ENCODE measurements around the gene OPA3. TPM values are rescaled to one million over a fixed set of nuclear protein-coding genes. Genes with fewer than 3 reads are reported as not detected.

Gene OPA3
- total and polyA plus RNA-seq, 2 donors (not counting 1 experiment from before 2014, with no cell fraction given), result 7.3 to 11.2 TPM

GRCh38 chr19:45621389-45621788 is 36.8 kb upstream of the OPA3 start:
- Histone ChIP-seq H3K9ac (ENCODE audit: low read length) (no peak overlapping the region), H3K9me3 (ENCODE audit: control extremely low read depth in 1 of 3, control insufficient read depth in 2 of 3, insufficient read depth in 1 of 3, low read length in 2 of 3) (peaks cover 0 to 4% (median 0%) of the 10 kb centered on the region in 3 donors), H3K27ac (ENCODE audit: low read length in 2 of 2) (no peak overlapping the region), H3K4me1 (ENCODE audit: control insufficient read depth in 2 of 2, insufficient read depth in 2 of 2, low read length in 2 of 2) (no peaks in the 10 kb centered on the region), H3K27me3 (replicated peaks in 1 of 4; ENCODE audit: control extremely low read depth in 1 of 4, control insufficient read depth in 3 of 4, insufficient read depth in 4 of 4, low read length in 3 of 4) (no peaks in the 10 kb centered on the region), H3K4me2 (replicated peaks; ENCODE audit: low read depth, low read length, poor library complexity, severe bottlenecking) (no peak overlapping the region), H3K4me3 (ENCODE audit: control extremely low read depth in 1 of 5, extremely low read depth in 1 of 5, insufficient read depth in 1 of 5, low read depth in 2 of 5, low read length in 4 of 5) (no peak overlapping the region), H3K79me2 (ENCODE audit: control insufficient read depth, insufficient read depth, low read length) (no peaks in the 10 kb centered on the region), H3K36me3 (replicated peaks in 1 of 2; ENCODE audit: control extremely low read depth in 1 of 2, control insufficient read depth in 1 of 2, extremely low read depth in 1 of 2, insufficient read depth in 2 of 2, low read length in 1 of 2) (peaks cover 6 to 38% of the 10 kb centered on the region in 2 experiments), H2AFZ (ENCODE audit: insufficient read depth, low read depth, low read length, poor library complexity, severe bottlenecking) (no peak overlapping the region), H4K20me1 (ENCODE audit: control insufficient read depth, insufficient read depth, low read length, poor library complexity, severe bottlenecking) (no peaks in the 10 kb centered on the region)
- Mint-ChIP-seq H3K27ac (no peak overlapping the region), H3K4me1 (no peaks in the 10 kb centered on the region), H3K27me3 (no peaks in the 10 kb centered on the region), H3K4me3 (no peak overlapping the region), H3K9me3 (ENCODE audit: insufficient read depth) (no peaks in the 10 kb centered on the region)
- WGBS (ENCODE audit: insufficient coverage), result 98% methylated on average over 15 of the region's 17 CpGs
- POLR2A ChIA-PET, result no interaction called here
- ATAC-seq (ENCODE audit: low read depth) (no peak), DNase-seq (no peak)
- TF ChIP-seq, protein P1, sequence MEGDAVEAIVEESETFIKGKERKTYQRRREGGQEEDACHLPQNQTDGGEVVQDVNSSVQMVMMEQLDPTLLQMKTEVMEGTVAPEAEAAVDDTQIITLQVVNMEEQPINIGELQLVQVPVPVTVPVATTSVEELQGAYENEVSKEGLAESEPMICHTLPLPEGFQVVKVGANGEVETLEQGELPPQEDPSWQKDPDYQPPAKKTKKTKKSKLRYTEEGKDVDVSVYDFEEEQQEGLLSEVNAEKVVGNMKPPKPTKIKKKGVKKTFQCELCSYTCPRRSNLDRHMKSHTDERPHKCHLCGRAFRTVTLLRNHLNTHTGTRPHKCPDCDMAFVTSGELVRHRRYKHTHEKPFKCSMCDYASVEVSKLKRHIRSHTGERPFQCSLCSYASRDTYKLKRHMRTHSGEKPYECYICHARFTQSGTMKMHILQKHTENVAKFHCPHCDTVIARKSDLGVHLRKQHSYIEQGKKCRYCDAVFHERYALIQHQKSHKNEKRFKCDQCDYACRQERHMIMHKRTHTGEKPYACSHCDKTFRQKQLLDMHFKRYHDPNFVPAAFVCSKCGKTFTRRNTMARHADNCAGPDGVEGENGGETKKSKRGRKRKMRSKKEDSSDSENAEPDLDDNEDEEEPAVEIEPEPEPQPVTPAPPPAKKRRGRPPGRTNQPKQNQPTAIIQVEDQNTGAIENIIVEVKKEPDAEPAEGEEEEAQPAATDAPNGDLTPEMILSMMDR (IDR thresholded peaks at IDR 0.05), result no peak
- TF ChIP-seq EZH2 (IDR thresholded peaks at IDR 0.05; ENCODE audit: borderline replicate concordance, insufficient read depth, low read depth, low read length, poor library complexity, severe bottlenecking), result no peak
- intact Hi-C loops (cut with micrococcal nuclease), result no loop called here
- CTCF ChIA-PET, result no interaction called here

DNA sequence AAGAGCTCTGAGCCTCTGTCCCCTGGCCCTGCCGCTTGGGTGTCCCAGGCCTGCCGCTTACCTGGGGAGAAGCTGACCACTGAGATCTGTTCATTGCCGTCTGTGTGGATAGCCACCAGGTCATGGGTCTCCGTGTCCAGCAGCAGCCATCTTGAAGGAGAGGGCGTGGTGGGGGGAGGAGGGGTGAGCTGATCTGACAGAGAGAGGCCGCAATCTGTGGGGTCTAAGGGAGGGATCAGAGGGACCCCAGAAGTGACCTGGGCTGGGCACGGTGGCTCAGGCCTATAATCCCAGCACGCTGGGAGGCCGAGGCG is 32.1 kb upstream of the OPA3 start:
- ChIA-PET CTCF (interaction anchor here (0.6 kb wide), 1 partner anchor 40 kb away, joined by 5 read pairs; no protein-coding TSS in a partner anchor), POLR2A (no interaction called here)
- TF ChIP-seq, protein P1 (IDR thresholded peaks at IDR 0.05), result no peak
- no peak for TF ChIP-seq EZH2 (IDR thresholded peaks at IDR 0.05; ENCODE audit: borderline replicate concordance, insufficient read depth, low read depth, low read length, poor library complexity, severe bottlenecking)
- Mint-ChIP-seq H3K27ac (no peak overlapping the region), H3K4me3 (no peak overlapping the region), H3K9me3 (ENCODE audit: insufficient read depth) (no peaks in the 10 kb centered on the region), H3K4me1 (peaks cover 5% of the 10 kb centered on the region), H3K27me3 (no peaks in the 10 kb centered on the region)
- no peak overlapping the region for H3K4me2 ChIP-seq (replicated peaks; ENCODE audit: low read depth, low read length, poor library complexity, severe bottlenecking)
- H3K4me3 ChIP-seq (ENCODE audit: control extremely low read depth in 1 of 5, extremely low read depth in 1 of 5, insufficient read depth in 1 of 5, low read depth in 2 of 5, low read length in 4 of 5), result no peak overlapping the region
- no peaks in the 10 kb centered on the region for H3K27me3 ChIP-seq (replicated peaks in 1 of 4; ENCODE audit: control extremely low read depth in 1 of 4, control insufficient read depth in 3 of 4, insufficient read depth in 4 of 4, low read length in 3 of 4)
- no peak for DNase-seq
- no peak overlapping the region for H2AFZ ChIP-seq (ENCODE audit: insufficient read depth, low read depth, low read length, poor library complexity, severe bottlenecking)
- H3K79me2 ChIP-seq (ENCODE audit: control insufficient read depth, insufficient read depth, low read length), result no peaks in the 10 kb centered on the region
- H3K4me1 ChIP-seq (ENCODE audit: control insufficient read depth in 2 of 2, insufficient read depth in 2 of 2, low read length in 2 of 2), result no peaks in the 10 kb centered on the region
- peaks cover 8 to 55% of the 10 kb centered on the region in 2 experiments for H3K36me3 ChIP-seq (replicated peaks in 1 of 2; ENCODE audit: control extremely low read depth in 1 of 2, control insufficient read depth in 1 of 2, extremely low read depth in 1 of 2, insufficient read depth in 2 of 2, low read length in 1 of 2)
- H3K9ac ChIP-seq (ENCODE audit: low read length), result no peak overlapping the region
- 96% methylated on average over 10 of the region's 10 CpGs for WGBS (ENCODE audit: insufficient coverage)
- H3K9me3 ChIP-seq (ENCODE audit: control extremely low read depth in 1 of 3, control insufficient read depth in 2 of 3, insufficient read depth in 1 of 3, low read length in 2 of 3), result peaks cover 0 to 7% (median 0%) of the 10 kb centered on the region in 3 donors
- no peak for ATAC-seq (ENCODE audit: low read depth)
- intact Hi-C loops (cut with micrococcal nuclease), result no loop called here
- H3K27ac ChIP-seq (ENCODE audit: low read length in 2 of 2), result no peak overlapping the region
- no peaks in the 10 kb centered on the region for H4K20me1 ChIP-seq (ENCODE audit: control insufficient read depth, insufficient read depth, low read length, poor library complexity, severe bottlenecking)

Data from B cell (primary cell).